AG04449 (cell line): ENCODE measurements around the gene ZNF525.
"Not testable (repeated sequence)": the region's sequence is repeated elsewhere in the genome, so short reads cannot be mapped to it uniquely, and the experiment has no call there.

Experiments used
- CTCF ChIA-PET: fragments of 350-600 bp; formaldehyde crosslinking; extraction: SDS; loops from one replicate; lab custom pipeline; 2021; ENCODE audit warnings: antibody characterized with exemption; lab: Yijun Ruan, JAX
- POLR2A ChIA-PET: fragments of 400-600, 350-600 bp; formaldehyde crosslinking; extraction: SDS; loops from one replicate; lab custom pipeline; 2020; ENCODE audit warnings: antibody characterized with exemption, inconsistent platforms; lab: Yijun Ruan, JAX
- DNase-seq: peaks from one replicate; pipeline ENCODE4 v3.0.0-alpha.2; 2010; ENCODE audit warnings: low read depth, low spot score
- H3K4me3 ChIP-seq: 2 replicates; pipeline ENCODE4 v1.5.1; 2011; ENCODE audit warnings: low read depth, mild to moderate bottlenecking, control low read depth, low read length
- TF ChIP-seq, protein P1 (sequence below): IDR thresholded peaks from one replicate; pipeline ENCODE4 v1.5.1; 2011; ENCODE audit warnings: mild to moderate bottlenecking, moderate library complexity, low read length, control low read depth, inconsistent platforms; ENCODE audit not compliant: insufficient read depth; ENCODE audit errors: missing control alignments

Gene ZNF525

DNA sequence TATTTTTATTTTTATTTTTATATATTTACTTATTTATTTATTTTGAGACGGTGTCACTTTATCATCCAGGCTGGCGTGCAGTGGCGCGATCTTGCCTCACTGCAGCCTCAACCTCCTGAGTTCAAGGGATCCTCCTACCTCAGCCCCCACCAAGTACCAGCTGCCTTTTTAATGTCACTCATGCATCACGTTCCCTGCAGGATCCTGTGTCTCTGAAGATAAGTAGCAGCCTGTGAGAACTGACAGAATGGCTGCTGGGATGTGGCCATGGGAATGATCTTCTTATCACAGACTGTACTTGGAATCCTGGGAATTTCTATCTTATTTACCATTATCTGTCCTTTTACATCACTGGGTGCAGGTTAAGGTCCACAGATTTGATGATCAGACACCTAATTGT lies 57.0 kb downstream of the ZNF525 start:
- DNase-seq, result no peak
- no peak overlapping the region for H3K4me3 ChIP-seq
- TF ChIP-seq, protein P1, sequence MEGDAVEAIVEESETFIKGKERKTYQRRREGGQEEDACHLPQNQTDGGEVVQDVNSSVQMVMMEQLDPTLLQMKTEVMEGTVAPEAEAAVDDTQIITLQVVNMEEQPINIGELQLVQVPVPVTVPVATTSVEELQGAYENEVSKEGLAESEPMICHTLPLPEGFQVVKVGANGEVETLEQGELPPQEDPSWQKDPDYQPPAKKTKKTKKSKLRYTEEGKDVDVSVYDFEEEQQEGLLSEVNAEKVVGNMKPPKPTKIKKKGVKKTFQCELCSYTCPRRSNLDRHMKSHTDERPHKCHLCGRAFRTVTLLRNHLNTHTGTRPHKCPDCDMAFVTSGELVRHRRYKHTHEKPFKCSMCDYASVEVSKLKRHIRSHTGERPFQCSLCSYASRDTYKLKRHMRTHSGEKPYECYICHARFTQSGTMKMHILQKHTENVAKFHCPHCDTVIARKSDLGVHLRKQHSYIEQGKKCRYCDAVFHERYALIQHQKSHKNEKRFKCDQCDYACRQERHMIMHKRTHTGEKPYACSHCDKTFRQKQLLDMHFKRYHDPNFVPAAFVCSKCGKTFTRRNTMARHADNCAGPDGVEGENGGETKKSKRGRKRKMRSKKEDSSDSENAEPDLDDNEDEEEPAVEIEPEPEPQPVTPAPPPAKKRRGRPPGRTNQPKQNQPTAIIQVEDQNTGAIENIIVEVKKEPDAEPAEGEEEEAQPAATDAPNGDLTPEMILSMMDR, result no peak
- ChIA-PET CTCF (no interaction called here), POLR2A (no interaction called here)

DNA sequence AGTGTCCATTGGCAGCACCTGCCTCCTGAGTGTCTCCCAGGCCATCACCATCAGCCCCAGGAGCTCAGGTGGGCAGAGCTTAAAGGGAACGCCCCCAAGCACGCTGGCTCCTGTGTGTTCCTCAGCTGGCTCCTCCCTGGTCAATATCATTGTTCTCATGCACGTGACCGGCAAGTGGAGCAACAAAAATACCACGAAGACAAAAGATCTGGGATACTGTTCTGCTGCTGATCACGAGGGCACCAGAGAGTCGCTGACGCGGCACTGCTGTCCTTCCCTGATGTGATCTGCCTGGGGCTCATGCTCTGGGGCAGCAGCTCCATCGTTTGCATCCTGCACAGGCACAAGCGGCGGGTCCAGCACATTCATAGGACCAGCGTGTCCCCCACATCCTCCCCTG lies 57.6 kb downstream of the ZNF525 start:
- POLR2A ChIA-PET, H3K4me3 ChIP-seq, CTCF ChIA-PET, DNase-seq: not testable (repeated sequence)

- not testable (repeated sequence) for DNase-seq
- CTCF ChIA-PET, result interaction anchor here (2.5 kb wide), 1 partner anchor 13 kb away, joined by 15 read pairs; no protein-coding TSS in a partner anchor
Observed at GRCh38 chr19:53423680-53424079, 58.2 kb downstream of the ZNF525 start.

GRCh38 chr19:53424968-53425597 lies 59.6 kb downstream of the ZNF525 start:
- no peak for DNase-seq
- CTCF ChIA-PET, result interaction anchor here (0.6 to 2.5 kb wide), 12 partner anchors 10 to 599 kb away, joined by 3 to 15 read pairs (median 4); no protein-coding TSS in a partner anchor
- TF ChIP-seq, protein P1, result peak; percentile 70
- POLR2A ChIA-PET, result no interaction called here
- H3K4me3 ChIP-seq, result no peak overlapping the region

More at GRCh38 chr19:53423680-53424079, 58.2 kb downstream of the ZNF525 start:
- POLR2A ChIA-PET, H3K4me3 ChIP-seq: not testable (repeated sequence)

DNA sequence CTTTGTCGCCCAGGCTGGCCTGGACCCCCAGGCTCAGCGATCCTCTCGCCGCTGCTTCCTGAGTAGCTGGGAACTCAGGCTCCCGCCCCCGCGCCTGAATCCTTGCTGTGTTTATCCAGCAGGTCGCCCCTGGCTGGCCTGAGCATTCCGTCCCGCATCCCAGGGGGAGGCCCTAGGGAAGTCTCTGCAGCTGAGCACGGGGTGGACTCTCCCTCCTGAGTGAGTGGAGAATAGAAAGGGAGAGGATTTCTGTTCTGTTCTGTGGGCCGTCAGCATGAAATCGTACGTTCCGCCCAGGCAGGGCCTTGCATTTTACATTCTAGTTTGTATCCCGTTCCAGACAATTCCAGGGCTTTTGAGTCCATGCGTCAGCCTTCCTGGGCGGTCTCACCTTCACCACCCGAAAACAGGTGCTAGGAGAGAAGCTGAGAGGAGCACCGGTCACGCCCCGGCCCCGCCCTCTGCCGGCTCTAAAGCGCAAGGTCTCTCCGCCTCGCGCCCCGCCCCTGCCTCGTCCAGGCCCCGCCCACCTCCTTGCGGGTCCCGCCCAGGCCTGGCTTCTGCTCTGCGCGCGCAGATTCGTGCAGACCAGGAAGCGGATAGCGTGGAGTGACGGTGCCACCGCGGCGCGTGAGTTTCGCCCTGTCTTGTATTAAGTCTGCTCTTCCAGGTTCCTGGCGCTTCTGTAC lies 66.0 kb downstream of the ZNF525 start, which contains the start of gene ZNF761:
Gene ZNF761, plus strand, starts transcription at position 586 of the 689 bp plus-strand sequence. CDS start 15,285 bp downstream, outside the sequence.
- ChIA-PET POLR2A (no interaction called here), CTCF (no interaction called here)

DNA sequence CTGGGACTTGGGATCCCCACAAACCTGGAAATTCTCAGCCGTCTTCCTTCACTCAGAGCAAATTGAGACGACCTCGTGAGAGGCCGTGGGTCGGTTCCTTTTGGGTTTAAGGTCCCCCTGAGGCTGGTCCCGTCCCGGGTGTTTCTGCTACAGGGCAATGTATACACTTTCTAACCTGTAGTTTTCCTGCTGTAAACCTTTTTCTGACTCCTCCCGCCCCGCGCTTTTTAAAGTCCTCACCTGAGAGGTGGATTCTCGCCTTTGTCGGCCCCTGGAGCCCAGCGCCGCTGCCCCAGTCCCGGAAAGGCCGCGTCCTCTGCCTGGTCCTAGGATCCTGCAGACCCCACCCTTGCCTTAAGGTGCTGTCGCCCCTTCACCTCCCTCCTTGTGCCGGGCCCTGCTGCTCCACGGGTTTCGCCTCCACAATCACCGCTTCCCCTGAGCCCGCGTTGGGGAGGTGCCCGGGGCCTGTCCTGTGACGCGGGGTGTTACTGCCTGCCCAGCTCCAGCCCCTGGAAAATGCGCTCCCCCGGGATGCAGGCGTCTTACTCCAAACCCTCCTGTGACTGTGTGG lies 66.7 kb downstream of the ZNF525 start:
- no peak for DNase-seq
- CTCF ChIA-PET, result no interaction called here
- TF ChIP-seq, protein P1, result no peak
- H3K4me3 ChIP-seq, result peak overlapping the region; percentile 82
- POLR2A ChIA-PET, result no interaction called here

More for the DNA sequence above, 66.0 kb downstream of the ZNF525 start, which contains the start of gene ZNF761:
- TF ChIP-seq, protein P1, result peak; percentile 48
- H3K4me3 ChIP-seq, result peak within 1 kb of the TSS; percentile 82
- peak; percentile 34 for DNase-seq
